Mesothelial cell of epicardium (in vitro differentiated cells): Measurements from ENCODE around the gene UAP1L1. TPM values are rescaled to one million over a fixed set of nuclear protein-coding genes. Genes with fewer than 3 reads are reported as not detected.

ENCODE experiments used
- DNase-seq, 2 experiments: peaks; one replicate each; pipeline ENCODE4 v3.0.0; 2021; ENCODE audit warnings: low spot score in 2 of 2; ENCODE audit not compliant: unreplicated experiment in 2 of 2
- H3K27ac Mint-ChIP-seq: 2 replicates; pipeline ENCODE4 v1.8.0; 2021; ENCODE audit warnings: mixed read lengths
- H3K27me3 Mint-ChIP-seq: 2 replicates; pipeline ENCODE4 v1.8.0; 2021; ENCODE audit warnings: low read depth, mixed read lengths
- H3K36me3 Mint-ChIP-seq: 2 replicates; pipeline ENCODE4 v1.8.0; 2021; ENCODE audit warnings: mixed read lengths
- H3K4me1 Mint-ChIP-seq: 2 replicates; pipeline ENCODE4 v1.8.0; 2021; ENCODE audit warnings: mixed read lengths
- H3K4me3 Mint-ChIP-seq: 2 replicates; pipeline ENCODE4 v1.8.0; 2021; ENCODE audit warnings: mild to moderate bottlenecking, moderate library complexity, mixed read lengths
- H3K9me3 Mint-ChIP-seq: 2 replicates; pipeline ENCODE4 v1.8.0; 2021; ENCODE audit warnings: mixed read lengths
- CTCF ChIP-seq: fragments of 200-600 bp; sonication (generic); IDR thresholded peaks from one replicate; pipeline ENCODE4 v1.5.0; 2021; ENCODE audit warnings: antibody characterized with exemption; ENCODE audit not compliant: unreplicated experiment
- total RNA-seq: library from RNA; stranded (reverse); gene quantifications from 3 replicates; pipeline ENCODE4 v1.2.1, GENCODE V29; 2021

The UAP1L1 gene
- total RNA-seq, 1 donor from 2014 or later: 5.5 TPM

GRCh38 chr9:137074657-137075274 lies 2.6 kb upstream of the UAP1L1 start:
- DNase-seq: no peak
- TF ChIP-seq CTCF: no peak
- Mint-ChIP-seq H3K27ac (no peak overlapping the region), H3K4me3 (no peak overlapping the region), H3K36me3 (no peaks in the 10 kb centered on the region), H3K27me3 (peaks cover 53% of the 10 kb centered on the region), H3K9me3 (no peaks in the 10 kb centered on the region), H3K4me1 (peaks cover 14% of the 10 kb centered on the region)

- H3K4me3 Mint-ChIP-seq: no peak overlapping the region
- no peak overlapping the region for H3K27ac Mint-ChIP-seq
- peaks cover 14% of the 10 kb centered on the region for H3K4me1 Mint-ChIP-seq
- no peak for DNase-seq
- no peaks in the 10 kb centered on the region for H3K36me3 Mint-ChIP-seq
- TF ChIP-seq CTCF: no peak
- H3K9me3 Mint-ChIP-seq: no peaks in the 10 kb centered on the region
- peaks cover 58% of the 10 kb centered on the region for H3K27me3 Mint-ChIP-seq
These were observed 2.0 kb upstream of the UAP1L1 start for GRCh38 chr9:137075275-137075775.

GRCh38 chr9:137076636-137077009 lies 694 bp upstream of the UAP1L1 start:
- no peak for TF ChIP-seq CTCF
- H3K4me3 Mint-ChIP-seq: peak overlapping the region; percentile 53
- H3K27ac Mint-ChIP-seq: no peak overlapping the region
- no peaks in the 10 kb centered on the region for H3K36me3 Mint-ChIP-seq
- H3K9me3 Mint-ChIP-seq: no peaks in the 10 kb centered on the region
- DNase-seq: no peak
- peaks cover 4% of the 10 kb centered on the region for H3K4me1 Mint-ChIP-seq
- peaks cover 64% of the 10 kb centered on the region for H3K27me3 Mint-ChIP-seq

- Mint-ChIP-seq H3K4me1 (peaks cover 4% of the 10 kb centered on the region), H3K27me3 (peaks cover 69% of the 10 kb centered on the region), H3K4me3 (peak overlapping the region; percentile 59), H3K27ac (no peak overlapping the region), H3K9me3 (no peaks in the 10 kb centered on the region), H3K36me3 (no peaks in the 10 kb centered on the region)
- DNase-seq: no peak
- no peak for TF ChIP-seq CTCF
These were observed 709 bp downstream of the UAP1L1 start for GRCh38 chr9:137077758-137078693.

GRCh38 chr9:137078701-137079400 lies 1.5 kb downstream of the UAP1L1 start:
- no peaks in the 10 kb centered on the region for H3K36me3 Mint-ChIP-seq
- H3K27me3 Mint-ChIP-seq: peaks cover 71% of the 10 kb centered on the region
- peaks cover 4% of the 10 kb centered on the region for H3K4me1 Mint-ChIP-seq
- peak overlapping the region; percentile 59 for H3K4me3 Mint-ChIP-seq
- no peak for DNase-seq
- TF ChIP-seq CTCF: no peak
- H3K9me3 Mint-ChIP-seq: no peaks in the 10 kb centered on the region
- no peak overlapping the region for H3K27ac Mint-ChIP-seq
